IPS-18c (cell line): ENCODE measurements around the gene IRF3.

Experiments
- H3K4me3 ChIP-seq: 2 replicates; pipeline ENCODE4 v1.7.0; 2013; ENCODE audit warnings: low read depth, mild to moderate bottlenecking, low read length, moderate library complexity; ENCODE audit not compliant: insufficient read depth
- H3K9me3 ChIP-seq: one replicate; pipeline ENCODE4 v1.6.1; 2013; ENCODE audit warnings: mild to moderate bottlenecking, low read length, moderate library complexity; ENCODE audit not compliant: control insufficient read depth, insufficient read depth

IRF3 gene

GRCh38 chr19:49657493-49658138 lies 8.0 kb downstream of the IRF3 start:
- Histone ChIP-seq H3K9me3 (no peaks in the 10 kb centered on the region), H3K4me3 (no peak overlapping the region)

GRCh38 chr19:49656456-49657109 lies 9.1 kb downstream of the IRF3 start:
- no peak overlapping the region for H3K4me3 ChIP-seq
- no peaks in the 10 kb centered on the region for H3K9me3 ChIP-seq

DNA sequence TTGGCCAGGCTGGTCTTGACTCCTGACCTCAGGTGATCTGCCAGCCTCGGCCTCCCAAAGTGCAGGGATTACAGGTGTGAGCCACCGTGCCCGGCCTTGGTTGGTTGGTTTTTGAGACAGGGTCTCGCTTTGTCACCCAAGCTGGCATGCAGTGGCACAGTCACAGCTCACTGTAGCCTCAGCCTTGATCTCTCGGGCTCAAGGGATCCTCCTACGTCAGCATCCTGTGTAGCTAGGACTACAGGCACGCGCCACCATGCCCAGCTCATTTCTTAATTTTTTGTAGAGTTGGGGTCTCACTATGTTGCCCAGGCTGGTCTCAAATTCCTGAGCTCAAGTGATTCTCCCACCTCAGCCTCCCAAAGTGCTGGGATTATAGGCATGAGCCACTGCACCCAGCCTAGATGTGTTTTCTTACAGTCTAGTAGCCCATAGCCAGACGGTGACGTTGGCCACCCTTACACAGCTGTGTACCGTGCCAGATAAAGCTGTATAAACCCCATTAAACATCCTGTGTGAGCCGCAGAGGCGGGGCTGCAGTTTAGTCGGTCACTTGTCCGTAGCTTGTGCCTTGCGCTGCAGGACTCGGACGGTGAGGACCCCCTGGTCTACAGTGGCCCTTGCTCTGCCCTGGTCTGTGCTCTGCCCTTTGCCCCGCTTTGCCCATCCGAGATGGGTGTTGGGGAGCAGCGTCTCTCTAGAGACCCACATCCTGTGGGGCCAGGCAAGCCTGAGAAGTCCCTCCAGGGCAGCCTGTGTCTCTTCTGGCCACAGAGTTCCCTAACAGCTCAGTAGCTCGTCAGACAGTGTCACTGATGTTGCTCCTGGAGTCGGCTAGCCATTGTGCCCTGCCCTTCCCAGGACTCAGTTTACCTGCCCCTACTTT lies 9.8 kb downstream of the IRF3 start:
- Histone ChIP-seq H3K4me3 (no peak overlapping the region), H3K9me3 (no peaks in the 10 kb centered on the region)

DNA sequence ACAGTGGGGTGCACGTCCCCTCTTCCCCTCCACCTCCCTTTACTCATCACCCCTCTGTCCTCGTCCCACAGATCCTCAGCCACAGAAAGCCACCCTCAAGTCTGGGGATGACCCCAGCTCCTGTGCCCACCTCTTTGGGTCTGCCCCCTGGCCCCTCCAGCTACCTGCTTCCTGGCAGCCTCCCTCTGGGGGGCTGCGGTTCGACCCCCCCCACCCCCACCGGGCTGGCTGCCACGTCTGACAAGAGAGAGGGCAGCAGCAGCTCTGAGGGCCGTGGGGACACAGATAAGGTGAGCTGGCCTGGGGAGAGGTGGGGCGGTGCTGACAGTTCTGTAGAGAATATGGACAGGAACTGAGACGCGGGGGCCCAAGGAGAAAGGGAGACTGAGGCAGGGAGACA lies 11.1 kb downstream of the IRF3 start:
- no peak overlapping the region for H3K4me3 ChIP-seq
- H3K9me3 ChIP-seq: no peaks in the 10 kb centered on the region

DNA sequence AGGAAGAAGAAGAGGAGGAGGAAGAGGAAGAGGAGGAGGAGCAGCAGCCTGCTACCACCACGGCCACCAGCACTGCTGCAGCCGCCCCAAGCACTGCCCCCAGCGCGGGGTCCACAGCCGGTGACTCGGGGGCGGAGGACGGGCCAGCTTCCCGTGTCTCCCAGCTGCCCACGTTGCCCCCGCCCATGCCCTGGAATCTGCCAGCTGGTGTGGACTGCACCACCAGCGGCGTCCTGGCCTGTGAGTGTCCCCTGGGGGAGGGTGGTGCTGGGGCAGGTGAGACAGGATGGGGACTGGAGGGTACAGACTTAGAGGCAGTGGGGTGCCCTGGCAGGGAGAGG lies 12.2 kb downstream of the IRF3 start:
- no peaks in the 10 kb centered on the region for H3K9me3 ChIP-seq
- H3K4me3 ChIP-seq: no peak overlapping the region

DNA sequence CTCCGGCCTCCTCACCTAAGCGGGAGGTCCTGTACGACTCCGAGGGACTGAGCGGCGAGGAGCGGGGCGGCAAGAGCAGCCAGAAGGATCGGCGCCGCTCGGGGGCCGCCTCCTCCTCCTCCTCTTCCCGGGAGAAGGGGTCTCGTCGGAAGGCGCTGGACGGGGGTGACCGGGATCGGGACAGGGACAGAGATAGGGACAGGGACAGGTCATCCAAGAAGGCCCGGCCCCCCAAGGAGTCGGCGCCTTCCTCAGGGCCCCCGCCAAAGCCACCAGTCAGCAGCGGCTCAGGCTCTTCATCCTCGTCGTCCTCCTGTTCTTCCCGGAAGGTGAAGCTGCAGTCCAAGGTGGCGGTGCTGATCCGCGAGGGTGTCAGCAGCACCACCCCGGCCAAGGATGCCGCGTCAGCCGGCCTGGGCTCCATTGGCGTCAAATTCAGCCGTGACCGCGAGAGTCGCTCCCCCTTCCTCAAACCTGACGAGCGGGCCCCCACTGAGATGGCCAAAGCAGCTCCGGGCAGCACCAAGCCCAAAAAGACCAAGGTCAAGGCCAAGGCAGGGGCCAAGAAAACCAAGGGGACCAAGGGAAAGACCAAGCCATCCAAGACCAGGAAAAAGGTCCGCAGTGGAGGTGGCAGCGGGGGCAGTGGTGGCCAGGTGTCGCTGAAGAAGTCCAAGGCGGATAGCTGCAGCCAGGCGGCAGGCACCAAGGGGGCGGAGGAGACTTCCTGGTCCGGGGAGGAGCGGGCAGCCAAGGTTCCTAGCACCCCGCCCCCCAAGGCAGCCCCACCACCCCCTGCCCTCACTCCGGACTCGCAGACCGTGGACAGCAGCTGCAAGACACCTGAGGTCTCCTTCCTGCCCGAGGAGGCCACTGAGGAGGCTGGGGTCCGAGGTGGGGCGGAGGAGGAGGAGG lies 12.8 kb downstream of the IRF3 start:
- H3K9me3 ChIP-seq: no peaks in the 10 kb centered on the region
- no peak overlapping the region for H3K4me3 ChIP-seq

DNA sequence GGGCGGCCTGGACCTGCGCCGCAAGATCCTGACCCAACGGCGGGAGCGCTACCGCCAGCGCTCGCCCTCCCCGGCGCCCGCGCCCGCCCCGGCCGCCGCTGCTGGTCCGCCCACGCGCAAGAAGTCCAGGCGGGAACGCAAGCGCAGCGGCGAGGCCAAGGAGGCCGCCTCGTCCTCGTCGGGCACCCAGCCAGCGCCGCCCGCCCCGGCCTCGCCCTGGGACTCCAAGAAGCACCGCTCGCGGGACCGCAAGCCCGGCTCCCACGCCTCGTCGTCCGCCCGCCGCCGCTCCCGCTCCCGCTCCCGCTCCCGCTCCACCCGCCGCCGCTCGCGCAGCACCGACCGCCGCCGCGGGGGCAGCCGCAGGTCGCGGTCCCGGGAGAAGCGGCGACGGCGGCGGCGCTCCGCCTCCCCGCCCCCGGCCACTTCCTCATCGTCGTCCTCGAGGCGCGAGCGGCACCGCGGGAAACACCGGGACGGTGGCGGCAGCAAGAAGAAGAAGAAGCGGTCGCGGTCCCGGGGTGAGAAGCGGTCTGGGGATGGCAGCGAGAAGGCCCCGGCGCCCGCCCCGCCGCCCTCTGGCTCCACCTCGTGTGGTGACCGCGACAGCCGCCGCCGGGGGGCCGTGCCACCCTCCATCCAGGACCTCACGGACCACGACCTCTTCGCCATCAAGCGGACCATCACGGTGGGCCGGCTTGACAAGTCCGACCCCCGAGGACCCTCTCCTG lies 13.7 kb downstream of the IRF3 start:
- H3K4me3 ChIP-seq: no peak overlapping the region
- H3K9me3 ChIP-seq: no peaks in the 10 kb centered on the region

DNA sequence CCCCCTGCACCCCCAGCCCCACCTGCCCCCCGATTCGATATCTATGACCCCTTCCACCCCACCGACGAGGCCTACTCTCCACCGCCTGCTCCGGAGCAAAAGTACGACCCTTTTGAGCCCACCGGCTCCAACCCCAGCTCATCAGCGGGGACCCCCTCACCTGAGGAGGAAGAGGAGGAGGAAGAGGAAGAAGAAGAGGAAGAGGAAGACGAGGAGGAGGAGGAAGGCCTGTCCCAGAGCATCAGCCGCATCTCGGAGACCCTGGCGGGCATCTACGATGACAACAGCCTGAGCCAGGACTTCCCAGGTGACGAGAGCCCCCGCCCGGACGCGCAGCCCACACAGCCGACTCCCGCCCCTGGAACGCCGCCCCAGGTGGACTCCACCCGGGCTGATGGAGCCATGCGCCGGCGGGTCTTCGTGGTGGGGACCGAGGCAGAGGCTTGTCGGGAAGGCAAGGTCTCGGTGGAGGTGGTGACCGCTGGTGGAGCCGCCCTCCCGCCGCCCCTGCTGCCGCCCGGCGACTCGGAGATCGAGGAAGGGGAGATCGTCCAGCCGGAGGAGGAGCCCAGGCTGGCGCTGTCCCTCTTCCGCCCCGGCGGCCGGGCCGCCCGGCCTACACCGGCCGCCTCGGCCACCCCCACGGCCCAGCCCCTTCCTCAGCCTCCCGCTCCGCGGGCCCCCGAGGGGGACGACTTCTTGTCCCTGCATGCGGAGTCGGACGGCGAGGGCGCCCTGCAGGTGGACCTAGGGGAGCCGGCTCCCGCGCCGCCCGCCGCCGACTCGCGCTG lies 14.4 kb downstream of the IRF3 start:
- H3K9me3 ChIP-seq: no peaks in the 10 kb centered on the region
- no peak overlapping the region for H3K4me3 ChIP-seq

DNA sequence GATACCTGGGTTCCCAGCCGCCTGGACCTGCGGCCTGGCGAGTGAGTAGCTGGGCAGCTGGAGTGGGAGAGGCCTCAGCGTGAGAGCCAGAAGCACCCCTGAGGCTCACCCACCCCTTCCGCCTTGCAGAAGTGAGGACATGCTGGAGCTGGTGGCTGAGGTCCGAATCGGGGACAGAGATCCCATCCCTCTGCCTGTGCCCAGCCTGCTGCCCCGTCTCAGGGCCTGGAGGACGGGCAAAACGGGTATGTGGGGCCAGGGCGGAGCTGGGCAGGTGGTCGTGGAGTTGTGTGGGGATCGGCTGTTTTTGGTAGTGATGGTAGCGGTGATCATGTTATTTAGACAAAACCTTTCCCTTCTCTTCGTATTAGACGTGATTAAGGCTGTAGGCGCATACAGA lies 19.1 kb downstream of the IRF3 start:
- Histone ChIP-seq H3K4me3 (no peak overlapping the region), H3K9me3 (no peaks in the 10 kb centered on the region)

- Histone ChIP-seq H3K9me3 (no peaks in the 10 kb centered on the region), H3K4me3 (no peak overlapping the region)
Measured at GRCh38 chr19:49645995-49646394, 19.7 kb downstream of the IRF3 start.

DNA sequence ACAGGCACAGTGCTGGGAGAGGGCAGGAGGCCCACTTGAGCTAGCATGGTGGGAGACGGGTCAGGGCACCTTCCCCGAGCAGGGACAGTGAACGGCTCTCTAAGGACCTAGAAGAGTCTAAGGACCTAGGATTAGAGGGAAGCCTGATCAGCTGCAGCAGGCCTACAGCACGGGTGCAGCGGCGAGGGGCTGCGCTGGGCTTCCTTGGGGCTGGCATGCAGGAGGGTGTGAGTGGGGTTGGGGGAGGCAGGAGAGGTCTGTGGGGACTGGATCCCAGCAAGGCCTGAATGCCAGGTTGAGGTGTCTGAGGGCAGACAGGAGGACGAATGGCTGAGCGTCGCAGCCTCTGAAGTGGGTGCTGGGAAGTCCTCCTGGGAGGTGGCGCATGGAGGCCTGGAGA lies 20.1 kb downstream of the IRF3 start:
- H3K4me3 ChIP-seq: no peak overlapping the region
- H3K9me3 ChIP-seq: no peaks in the 10 kb centered on the region

- H3K4me3 ChIP-seq: no peak overlapping the region
Measured at GRCh38 chr19:49643466-49643865, 22.2 kb downstream of the IRF3 start.

DNA sequence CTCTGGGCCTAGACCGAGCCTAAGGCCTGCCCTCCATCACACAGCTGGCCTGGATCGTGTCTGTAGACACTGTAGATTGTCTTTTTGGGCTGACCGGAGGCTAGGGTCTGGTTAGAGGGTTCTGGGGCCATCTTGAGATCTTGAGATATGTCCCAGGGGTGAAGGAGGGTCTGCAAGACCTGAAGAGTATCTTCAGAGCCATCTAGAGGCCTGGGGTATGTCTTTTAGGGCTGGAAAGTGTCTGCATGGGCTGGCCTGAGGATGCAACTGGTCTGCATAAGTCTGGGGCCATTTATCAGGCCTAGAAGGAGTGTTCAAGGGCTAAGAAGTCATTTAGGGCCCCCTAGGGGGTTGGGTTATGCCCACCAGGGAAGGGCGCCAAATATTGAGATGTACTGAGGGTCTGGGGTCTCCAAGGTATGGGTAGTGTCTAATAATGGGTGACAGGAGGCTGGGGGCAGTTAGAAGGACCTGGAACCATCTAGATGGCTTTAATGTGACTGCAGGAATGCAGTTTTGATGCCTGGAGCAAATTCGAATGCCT lies 23.1 kb downstream of the IRF3 start:
- H3K9me3 ChIP-seq: no peaks in the 10 kb centered on the region

More at GRCh38 chr19:49643466-49643865, 22.2 kb downstream of the IRF3 start:
- H3K9me3 ChIP-seq: no peaks in the 10 kb centered on the region

DNA sequence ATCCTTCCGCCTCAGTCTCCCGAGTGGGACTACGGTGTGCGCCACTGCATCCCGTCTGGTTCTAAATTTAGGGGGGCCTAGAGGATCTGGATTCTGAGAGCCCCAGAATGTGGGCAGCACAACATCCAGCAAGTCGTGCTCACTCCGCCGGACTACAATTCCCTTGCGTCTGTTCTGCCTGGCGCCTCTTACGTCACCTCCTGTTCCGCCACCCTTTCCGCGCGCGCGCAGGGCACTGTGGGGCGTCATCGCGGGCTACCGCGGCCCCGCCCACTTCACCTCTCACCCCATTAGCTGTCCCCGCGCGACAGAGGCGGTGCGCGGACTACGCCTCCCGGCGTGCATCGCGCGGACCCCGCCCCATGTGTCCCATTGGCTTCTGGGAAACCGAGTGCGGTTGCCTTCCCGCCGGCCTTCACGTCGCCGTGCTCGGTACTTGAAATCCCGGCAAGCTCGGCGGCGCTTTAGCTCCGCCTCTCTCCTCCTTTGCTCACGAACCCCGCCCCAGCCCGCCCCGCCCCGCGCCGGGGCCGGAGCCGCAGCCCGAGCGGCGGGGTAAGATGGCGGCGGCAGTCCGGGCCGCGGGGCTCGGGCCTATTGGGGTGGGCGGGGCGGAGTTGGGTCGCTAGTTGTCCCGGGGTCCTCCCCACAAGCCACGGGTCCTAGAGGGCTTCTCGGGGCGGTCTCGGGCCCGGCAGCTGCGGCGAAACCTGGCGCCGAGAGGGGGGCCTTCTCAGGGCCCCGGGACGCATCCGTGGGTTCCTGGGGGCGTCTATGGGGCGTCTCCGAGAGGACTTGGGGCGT lies 23.8 kb downstream of the IRF3 start, which contains the start of gene SCAF1:
SCAF1 (plus strand) TSS at position 522 of the 804 bp plus-strand sequence. CDS start 2,818 bp downstream, outside the sequence.
- H3K4me3 ChIP-seq: peak within 1 kb of the TSS; percentile 98

More for the DNA sequence above, 23.1 kb downstream of the IRF3 start:
- H3K4me3 ChIP-seq: peak overlapping the region; percentile 98

More for the DNA sequence above, 23.8 kb downstream of the IRF3 start, which contains the start of gene SCAF1:
- no peaks in the 10 kb centered on the region for H3K9me3 ChIP-seq
